SK-N-SH treated with all-trans-retinoic acid at 6 μM for 48 hours (cell line): ENCODE results near the gene TOP2A.

Source experiments
- BACH2 ChIP-seq: fragments of 250-450 bp; sonication (Bioruptor Pico); IDR thresholded peaks from 2 replicates; pipeline ENCODE4 v1.9.0; 2021; ENCODE audit warnings: mild to moderate bottlenecking, borderline replicate concordance
- ESRRG ChIP-seq: fragments of 250-450 bp; sonication (Bioruptor Pico); IDR thresholded peaks from 2 replicates; pipeline ENCODE4 v1.6.1; 2021; ENCODE audit warnings: mild to moderate bottlenecking
- OSR1 ChIP-seq: fragments of 250-450 bp; sonication (Bioruptor Pico); IDR thresholded peaks from 2 replicates; pipeline ENCODE4 v1.8.0; 2022; ENCODE audit warnings: moderate library complexity, mild to moderate bottlenecking, inconsistent platforms
- PPARA ChIP-seq: fragments of 250-450 bp; sonication (Bioruptor Pico); IDR thresholded peaks from 2 replicates; pipeline ENCODE4 v1.5.0; 2020; ENCODE audit warnings: mild to moderate bottlenecking, borderline replicate concordance
- RARB ChIP-seq: fragments of 250-450 bp; sonication (Bioruptor Pico); IDR thresholded peaks from 2 replicates; pipeline ENCODE4 v1.8.0; 2021; ENCODE audit warnings: mild to moderate bottlenecking, moderate library complexity
- TOX ChIP-seq: fragments of 250-450 bp; sonication (Bioruptor Pico); IDR thresholded peaks from 2 replicates; pipeline ENCODE4 v1.8.0; 2021; ENCODE audit warnings: mild to moderate bottlenecking, moderate library complexity, borderline replicate concordance
- ZC3H10 ChIP-seq: fragments of 250-450 bp; sonication (Bioruptor Pico); IDR thresholded peaks from 2 replicates; pipeline ENCODE4 v1.5.1; 2021; ENCODE audit warnings: mild to moderate bottlenecking, moderate library complexity
- ZFP3 ChIP-seq: fragments of 250-450 bp; sonication (Bioruptor Pico); IDR thresholded peaks from 2 replicates; pipeline ENCODE4 v1.5.0; 2020; ENCODE audit warnings: mild to moderate bottlenecking, moderate library complexity
- ZNF70 ChIP-seq: fragments of 450-650 bp; formaldehyde crosslinking; IDR thresholded peaks from 2 replicates; pipeline ENCODE4 v1.5.0; 2020; ENCODE audit warnings: mild to moderate bottlenecking, moderate library complexity
- TF ChIP-seq, protein P1 (sequence below): fragments of 250-450 bp; sonication (Bioruptor Pico); IDR thresholded peaks from 2 replicates; pipeline ENCODE4 v1.8.0; 2020; ENCODE audit warnings: mild to moderate bottlenecking, moderate library complexity, borderline replicate concordance

DNA sequence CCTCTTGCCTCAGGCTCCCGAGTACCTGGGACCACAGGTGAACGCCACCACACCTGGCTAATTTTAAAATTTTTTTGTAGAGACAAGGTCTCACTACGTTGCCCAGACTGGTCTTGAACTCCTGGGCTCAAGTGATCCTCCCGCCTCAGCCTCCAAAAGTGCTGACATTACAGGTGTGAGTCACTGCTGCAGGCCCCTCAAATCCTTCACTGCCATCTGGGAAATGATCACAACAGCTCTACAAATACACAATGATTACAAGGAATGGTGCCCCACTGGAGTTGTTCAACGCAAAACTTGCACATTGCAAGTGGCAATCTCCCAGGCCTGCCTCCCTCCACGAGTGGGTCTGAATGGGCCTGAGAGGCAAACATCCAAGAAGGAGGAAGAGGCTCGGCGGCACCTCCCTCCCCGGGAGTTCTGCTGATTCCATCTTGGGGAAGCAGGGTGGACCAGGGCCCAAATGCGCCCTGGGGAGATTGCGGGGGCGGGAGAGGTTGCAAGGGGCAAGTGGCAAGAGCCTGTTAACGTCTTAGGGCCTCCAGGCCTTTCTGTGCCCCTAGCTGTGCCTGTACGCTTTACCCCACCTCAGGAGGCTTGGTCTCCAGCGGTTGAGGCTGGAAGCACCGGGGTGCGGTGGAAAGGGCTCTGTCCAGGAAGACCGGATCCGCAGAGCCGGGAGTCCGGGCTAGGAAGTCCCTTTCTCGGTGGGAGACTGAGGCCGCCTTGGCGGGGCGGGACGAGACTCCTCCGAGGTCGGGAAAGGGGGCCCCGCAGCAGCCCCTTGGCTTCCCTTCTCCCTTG, 24.9 kb upstream of the TOP2A start:
- TF ChIP-seq OSR1 (CRISPR knock-in tag) (no peak), RARB (CRISPR knock-in tag) (no peak), ZC3H10 (no peak), ESRRG (no peak), TOX (CRISPR knock-in tag) (no peak), ZNF70 (CRISPR knock-in tag) (no peak), PPARA (CRISPR knock-in tag) (no peak), BACH2 (no peak), ZFP3 (no peak)
- TF ChIP-seq, protein P1, sequence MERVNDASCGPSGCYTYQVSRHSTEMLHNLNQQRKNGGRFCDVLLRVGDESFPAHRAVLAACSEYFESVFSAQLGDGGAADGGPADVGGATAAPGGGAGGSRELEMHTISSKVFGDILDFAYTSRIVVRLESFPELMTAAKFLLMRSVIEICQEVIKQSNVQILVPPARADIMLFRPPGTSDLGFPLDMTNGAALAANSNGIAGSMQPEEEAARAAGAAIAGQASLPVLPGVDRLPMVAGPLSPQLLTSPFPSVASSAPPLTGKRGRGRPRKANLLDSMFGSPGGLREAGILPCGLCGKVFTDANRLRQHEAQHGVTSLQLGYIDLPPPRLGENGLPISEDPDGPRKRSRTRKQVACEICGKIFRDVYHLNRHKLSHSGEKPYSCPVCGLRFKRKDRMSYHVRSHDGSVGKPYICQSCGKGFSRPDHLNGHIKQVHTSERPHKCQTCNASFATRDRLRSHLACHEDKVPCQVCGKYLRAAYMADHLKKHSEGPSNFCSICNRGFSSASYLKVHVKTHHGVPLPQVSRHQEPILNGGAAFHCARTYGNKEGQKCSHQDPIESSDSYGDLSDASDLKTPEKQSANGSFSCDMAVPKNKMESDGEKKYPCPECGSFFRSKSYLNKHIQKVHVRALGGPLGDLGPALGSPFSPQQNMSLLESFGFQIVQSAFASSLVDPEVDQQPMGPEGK (CRISPR knock-in tag) = no peak
